GM23248 (cell line): ENCODE data around the gene DLG4. TPM values are rescaled to one million over a fixed set of nuclear protein-coding genes. Genes with fewer than 3 reads are reported as not detected.
"Not testable (repeated sequence)": the region's sequence is repeated elsewhere in the genome, so short reads cannot be mapped to it uniquely, and the experiment has no call there.

Experiments
- DNase-seq: peaks from one replicate; pipeline ENCODE4 v3.0.0-alpha.2; 2015
- H2AFZ ChIP-seq: fragments of 200-600 bp; sonication (generic); 2 replicates; pipeline ENCODE4 v1.6.1; 2016; ENCODE audit warnings: antibody characterized with exemption
- H3F3A ChIP-seq: fragments of 200-600 bp; sonication (generic); 2 replicates; pipeline ENCODE4 v1.6.1; 2016; ENCODE audit warnings: mild to moderate bottlenecking, antibody characterized with exemption, mixed run types; ENCODE audit not compliant: insufficient read depth
- H3K27ac ChIP-seq: fragments of 200-600 bp; sonication (generic); 2 replicates; pipeline ENCODE4 v1.5.1; 2016; ENCODE audit warnings: mild to moderate bottlenecking
- H3K27me3 ChIP-seq: fragments of 200-600 bp; sonication (generic); replicated peaks from 2 replicates; pipeline ENCODE4 v1.6.1; 2016; ENCODE audit warnings: mild to moderate bottlenecking; ENCODE audit not compliant: insufficient read depth
- H3K36me3 ChIP-seq: fragments of 200-600 bp; sonication (generic); 2 replicates; pipeline ENCODE4 v1.6.1; 2016; ENCODE audit warnings: low read depth, mild to moderate bottlenecking
- H3K4me1 ChIP-seq: fragments of 200-600 bp; sonication (generic); 2 replicates; pipeline ENCODE4 v1.6.1; 2016; ENCODE audit warnings: mild to moderate bottlenecking; ENCODE audit not compliant: insufficient read depth
- H3K4me2 ChIP-seq: fragments of 200-600 bp; sonication (generic); one replicate; pipeline ENCODE4 v1.6.1; 2016; ENCODE audit warnings: mild to moderate bottlenecking; ENCODE audit not compliant: unreplicated experiment
- H3K4me3 ChIP-seq: fragments of 200-600 bp; sonication (generic); 2 replicates; pipeline ENCODE4 v1.5.1; 2016; ENCODE audit warnings: mild to moderate bottlenecking
- H3K79me2 ChIP-seq: fragments of 200-600 bp; sonication (generic); 2 replicates; pipeline ENCODE4 v1.6.1; 2016; ENCODE audit warnings: mild to moderate bottlenecking; ENCODE audit not compliant: insufficient read depth
- H3K9ac ChIP-seq: fragments of 200-600 bp; sonication (generic); 2 replicates; pipeline ENCODE4 v1.6.1; 2016; ENCODE audit warnings: mild to moderate bottlenecking
- H3K9me2 ChIP-seq: fragments of 200-600 bp; sonication (generic); 2 replicates; pipeline ENCODE4 v1.6.1; 2016; ENCODE audit warnings: mixed run types, mild to moderate bottlenecking, moderate library complexity; ENCODE audit not compliant: insufficient read depth
- H3K9me3 ChIP-seq: fragments of 200-600 bp; sonication (generic); one replicate; pipeline ENCODE4 v1.6.1; 2017; ENCODE audit warnings: low read depth
- H4K20me1 ChIP-seq: fragments of 200-600 bp; sonication (generic); 2 replicates; pipeline ENCODE4 v1.6.0; 2016; ENCODE audit not compliant: insufficient read depth
- EZH2 ChIP-seq: fragments of 200-600 bp; sonication (generic); IDR thresholded peaks from 2 replicates; pipeline ENCODE4 v1.6.1; 2018; ENCODE audit warnings: antibody characterized with exemption, mild to moderate bottlenecking; ENCODE audit not compliant: insufficient read depth, poor library complexity, severe bottlenecking
- EZH2phosphoT487 ChIP-seq: fragments of 200-600 bp; sonication (generic); IDR thresholded peaks from 2 replicates; pipeline ENCODE4 v1.6.1; 2018; ENCODE audit warnings: antibody characterized with exemption, moderate library complexity, mild to moderate bottlenecking, low read depth; ENCODE audit not compliant: insufficient read depth
- WGBS, 2 experiments: methylation state at CpG; one replicate each; pipeline ENCODE4 v1.1.6; 2015 to 2017; ENCODE audit warnings: low lambda C conversion rate in 2 of 2, low coverage in 1 of 2; ENCODE audit errors: missing lambda C conversion rate in 2 of 2; 5-methylcytosine and 5-hydroxymethylcytosine counted together
- in situ Hi-C: fragments of 300-500 bp; cut with MboI; formaldehyde crosslinking; loops from 2 replicates; pipeline ENCODE4 v1.15.0; 2020
- polyA plus RNA-seq: library from polyadenylated mRNA; unstranded; fragments of >200 nt; fragmentation: Nextera tagmentation; extraction: Ambion mirVana; gene quantifications from 2 replicates; pipeline ENCODE4 v1.2.1, GENCODE V29; 2016
- total RNA-seq: library from RNA; depleted of rRNA; stranded (reverse); fragments of >200 nt; shearing (Covaris generic); gene quantifications from 2 replicates; pipeline ENCODE4 v1.2.3, GENCODE V29; 2014

DLG4 gene
- total and polyA plus RNA-seq, 2 experiments from 2014 or later = 1.3 to 13.1 TPM

- no peaks in the 10 kb centered on the region for H3K9me2 ChIP-seq
- H3K27ac ChIP-seq = no peak overlapping the region
- 81 to 84% methylated on average over 6 of the region's 6 CpGs for WGBS, 2 experiments
- H3K79me2 ChIP-seq = no peaks in the 10 kb centered on the region
- no peak overlapping the region for H3K4me3 ChIP-seq
- H2AFZ ChIP-seq = no peak overlapping the region
- H3K4me1 ChIP-seq = no peaks in the 10 kb centered on the region
- no peaks in the 10 kb centered on the region for H3F3A ChIP-seq
- H3K36me3 ChIP-seq = no peaks in the 10 kb centered on the region
- no peak overlapping the region for H3K4me2 ChIP-seq
- no peaks in the 10 kb centered on the region for H3K27me3 ChIP-seq
- no peak for DNase-seq
- no peaks in the 10 kb centered on the region for H3K9me3 ChIP-seq
- H3K9ac ChIP-seq = no peak overlapping the region
- TF ChIP-seq EZH2phosphoT487 = no peak
- TF ChIP-seq EZH2 = no peak
- in situ Hi-C loops = no loop called here
- H4K20me1 ChIP-seq = no peaks in the 10 kb centered on the region
Measured at GRCh38 chr17:7184647-7185046, 35.0 kb downstream of the DLG4 start.

DNA sequence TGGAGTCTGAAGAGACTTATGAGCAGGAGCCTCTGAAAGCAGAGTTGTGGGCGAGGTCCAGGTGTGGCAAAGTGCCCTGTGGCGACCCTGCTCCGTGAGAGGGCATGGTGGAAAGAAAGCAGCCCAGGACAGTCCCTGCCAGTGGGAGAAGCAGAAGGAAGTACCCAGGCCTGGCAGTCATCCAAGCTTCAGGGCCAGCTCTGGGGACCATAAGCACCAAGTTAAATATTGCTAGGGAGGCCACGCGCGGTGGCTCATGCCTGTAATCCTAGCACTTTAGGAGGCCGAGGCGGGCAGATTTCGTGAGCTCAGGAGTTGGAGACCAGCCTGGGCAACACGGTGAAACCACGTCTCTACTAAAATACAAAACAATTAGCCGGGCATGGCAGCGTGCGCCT lies 35.5 kb downstream of the DLG4 start:
- H3K4me3 ChIP-seq = no peak overlapping the region
- no peak for TF ChIP-seq EZH2
- TF ChIP-seq EZH2phosphoT487 = no peak
- no peak overlapping the region for H2AFZ ChIP-seq
- 79% methylated on average over 14 of the region's 14 CpGs for WGBS, 2 experiments
- H3K9ac ChIP-seq = no peak overlapping the region
- H3F3A ChIP-seq = no peaks in the 10 kb centered on the region
- H3K36me3 ChIP-seq = no peaks in the 10 kb centered on the region
- no peaks in the 10 kb centered on the region for H3K9me2 ChIP-seq
- no peaks in the 10 kb centered on the region for H3K4me1 ChIP-seq
- no peaks in the 10 kb centered on the region for H3K79me2 ChIP-seq
- H3K4me2 ChIP-seq = no peak overlapping the region
- in situ Hi-C loops = no loop called here
- H3K9me3 ChIP-seq = no peaks in the 10 kb centered on the region
- H3K27me3 ChIP-seq = no peaks in the 10 kb centered on the region
- no peaks in the 10 kb centered on the region for H4K20me1 ChIP-seq
- DNase-seq = no peak
- no peak overlapping the region for H3K27ac ChIP-seq

GRCh38 chr17:7183433-7184090 lies 36.1 kb downstream of the DLG4 start:
- no peaks in the 10 kb centered on the region for H3K27me3 ChIP-seq
- no peaks in the 10 kb centered on the region for H3K36me3 ChIP-seq
- no peak overlapping the region for H2AFZ ChIP-seq
- no peaks in the 10 kb centered on the region for H3K79me2 ChIP-seq
- H3K9ac ChIP-seq = no peak overlapping the region
- no peaks in the 10 kb centered on the region for H3K9me2 ChIP-seq
- H3F3A ChIP-seq = no peaks in the 10 kb centered on the region
- H3K4me1 ChIP-seq = no peaks in the 10 kb centered on the region
- 84 to 85% methylated on average over 7 of the region's 7 CpGs for WGBS, 2 experiments
- no peak overlapping the region for H3K4me2 ChIP-seq
- H4K20me1 ChIP-seq = no peaks in the 10 kb centered on the region
- no peak for TF ChIP-seq EZH2
- no peak for TF ChIP-seq EZH2phosphoT487
- in situ Hi-C loops = no loop called here
- no peaks in the 10 kb centered on the region for H3K9me3 ChIP-seq
- H3K4me3 ChIP-seq = no peak overlapping the region
- H3K27ac ChIP-seq = no peak overlapping the region
- peak; percentile 32 for DNase-seq

- H3K27me3 ChIP-seq, H2AFZ ChIP-seq, H4K20me1 ChIP-seq, H3K4me1 ChIP-seq, H3K27ac ChIP-seq, in situ Hi-C loops, H3K4me3 ChIP-seq, H3K9ac ChIP-seq, H3K36me3 ChIP-seq, H3K9me2 ChIP-seq, DNase-seq, H3F3A ChIP-seq, H3K79me2 ChIP-seq, H3K9me3 ChIP-seq, H3K4me2 ChIP-seq: not testable (repeated sequence)
- WGBS, 2 experiments = 87 to 90% methylated on average over 2 of the region's 2 CpGs
Measured at GRCh38 chr17:7182101-7182500, 37.5 kb downstream of the DLG4 start.
